Measurements from ENCODE around the gene HHEX. TPM values are rescaled to one million over a fixed set of nuclear protein-coding genes. Genes with fewer than 3 reads are reported as not detected.

HHEX gene
- polyA plus RNA-seq, 2 of the 4 experiments (the other 2 are of a cell fraction) = 18.1 to 28.1 TPM

DNA sequence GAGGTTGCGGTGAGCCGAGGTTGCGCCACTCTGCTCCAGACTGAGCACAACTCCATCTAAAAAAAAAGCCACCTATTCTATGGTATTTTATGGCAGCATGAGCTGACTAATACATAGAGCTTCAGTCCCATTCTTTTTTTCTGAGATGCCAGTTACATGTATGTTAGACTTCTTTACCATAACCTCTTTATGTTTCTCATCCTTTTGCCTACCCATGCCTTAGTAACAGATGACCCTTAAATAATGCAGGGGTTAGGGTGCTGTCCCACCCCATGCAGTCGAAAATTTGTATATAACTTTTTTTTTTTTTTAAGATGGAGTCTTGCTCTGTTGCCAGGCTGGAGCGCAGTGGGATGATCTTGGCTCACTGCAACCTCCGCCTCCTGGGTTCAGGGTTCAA is 22.7 kb upstream of the HHEX start:
- H3K4me3 ChIP-seq = no peak overlapping the region
- DNase-seq (ENCODE audit: low read depth in 1 of 2, low spot score in 1 of 2) (no peak), ATAC-seq (no peak), FAIRE-seq (no peak)
- 89% methylated on average over 6 of the region's 6 CpGs for WGBS (ENCODE audit: missing lambda C conversion rate)
- H3K4me1 ChIP-seq = no peaks in the 10 kb centered on the region
- peaks cover 8% of the 10 kb centered on the region; the same call in 1 of the 3 replicates for H3K9me3 ChIP-seq
- CTCF ChIA-PET = no interaction called here
- no peak overlapping the region for H3K27ac ChIP-seq
- POLR2A ChIA-PET = no interaction called here
- no peak overlapping the region for H3K4me2 ChIP-seq
- TF ChIP-seq PHF8 (IDR thresholded peaks at IDR 0.05; ENCODE audit: borderline replicate concordance, low read depth) = no peak
- no peak for TF ChIP-seq FOXS1 (CRISPR knock-in tag; IDR thresholded peaks at IDR 0.05)
- TF ChIP-seq SREBF2 (IDR thresholded peaks at IDR 0.05) = no peak
- TF ChIP-seq, protein P1, sequence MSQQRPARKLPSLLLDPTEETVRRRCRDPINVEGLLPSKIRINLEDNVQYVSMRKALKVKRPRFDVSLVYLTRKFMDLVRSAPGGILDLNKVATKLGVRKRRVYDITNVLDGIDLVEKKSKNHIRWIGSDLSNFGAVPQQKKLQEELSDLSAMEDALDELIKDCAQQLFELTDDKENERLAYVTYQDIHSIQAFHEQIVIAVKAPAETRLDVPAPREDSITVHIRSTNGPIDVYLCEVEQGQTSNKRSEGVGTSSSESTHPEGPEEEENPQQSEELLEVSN (IDR thresholded peaks at IDR 0.05; ENCODE audit: borderline replicate concordance, low read depth) = no peak
- TF ChIP-seq CHD2 (IDR thresholded peaks at IDR 0.05; ENCODE audit: low read length, partially characterized antibody) = no peak
- no peak for TF ChIP-seq HOXA7 (CRISPR knock-in tag; IDR thresholded peaks at IDR 0.05)
- no peak for TF ChIP-seq TFCP2L1 (CRISPR knock-in tag; IDR thresholded peaks at IDR 0.05)
- no peak for TF ChIP-seq ZFP36 (IDR thresholded peaks at IDR 0.05; ENCODE audit: borderline replicate concordance, partially characterized antibody)
- TF ChIP-seq JUNB (IDR thresholded peaks at IDR 0.05) = no peak
- TF ChIP-seq CHD4 (IDR thresholded peaks at IDR 0.05; ENCODE audit: borderline replicate concordance) = no peak
- no peak for TF ChIP-seq FOSL2 (IDR thresholded peaks at IDR 0.05)
- TF ChIP-seq FOSL2 (CRISPR knock-in tag; IDR thresholded peaks at IDR 0.05) = no peak

GRCh38 chr10:92677708-92678107 is 12.0 kb upstream of the HHEX start:
- Histone ChIP-seq H3K9me3 (no peaks in the 10 kb centered on the region), H3K4me1 (no peaks in the 10 kb centered on the region), H3K4me2 (no peak overlapping the region), H3K27ac (no peak overlapping the region), H3K4me3 (no peak overlapping the region)
- TF ChIP-seq CBX2 (IDR thresholded peaks at IDR 0.05; ENCODE audit: borderline replicate concordance, low read depth) (no peak), ZSCAN20 (CRISPR knock-in tag; IDR thresholded peaks at IDR 0.05) (no peak), RFX5 (IDR thresholded peaks at IDR 0.05) (no peak), MYC (IDR thresholded peaks at IDR 0.05; ENCODE audit: borderline replicate concordance, low read length) (no peak), PHF8 (IDR thresholded peaks at IDR 0.05; ENCODE audit: borderline replicate concordance, low read depth) (no peak), TP53 (CRISPR knock-in tag; IDR thresholded peaks at IDR 0.05) (no peak), JUN (IDR thresholded peaks at IDR 0.05) (no peak), POLR2AphosphoS2 (conservative IDR thresholded peaks at IDR 0.05; ENCODE audit: low read length) (no peak), EHMT2 (IDR thresholded peaks at IDR 0.05; ENCODE audit: low read depth) (no peak), FOSB (CRISPR knock-in tag; IDR thresholded peaks at IDR 0.05) (no peak), REST (IDR thresholded peaks at IDR 0.05) (no peak), EP300 (IDR thresholded peaks at IDR 0.05) (no peak), RCOR1 (IDR thresholded peaks at IDR 0.05; ENCODE audit: low read depth, low read length) (no peak), POLR2A (IDR thresholded peaks at IDR 0.05; ENCODE audit: low read length) (no peak)
- TF ChIP-seq, protein P2, sequence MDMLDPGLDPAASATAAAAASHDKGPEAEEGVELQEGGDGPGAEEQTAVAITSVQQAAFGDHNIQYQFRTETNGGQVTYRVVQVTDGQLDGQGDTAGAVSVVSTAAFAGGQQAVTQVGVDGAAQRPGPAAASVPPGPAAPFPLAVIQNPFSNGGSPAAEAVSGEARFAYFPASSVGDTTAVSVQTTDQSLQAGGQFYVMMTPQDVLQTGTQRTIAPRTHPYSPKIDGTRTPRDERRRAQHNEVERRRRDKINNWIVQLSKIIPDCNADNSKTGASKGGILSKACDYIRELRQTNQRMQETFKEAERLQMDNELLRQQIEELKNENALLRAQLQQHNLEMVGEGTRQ (IDR thresholded peaks at IDR 0.05) = no peak
- POLR2A ChIA-PET = no interaction called here
- ATAC-seq (no peak), FAIRE-seq (no peak), DNase-seq (ENCODE audit: low read depth in 1 of 2, low spot score in 1 of 2) (no peak)
- CTCF ChIA-PET = interaction anchor here (1.6 kb wide), 1 partner anchor 12 kb away, joined by 3 read pairs; no protein-coding TSS in a partner anchor
